HepG2 (cell line): ENCODE data around the gene FAH. TPM values are rescaled to one million over a fixed set of nuclear protein-coding genes. Genes with fewer than 3 reads are reported as not detected.

Source experiments
- ATAC-seq: fragments of 200-7000 bp; cut with Tn5 transposase; 3 replicates; pipeline ENCODE4 v1.9.1; 2020; ENCODE audit warnings: mild to moderate bottlenecking, moderate library complexity
- BruUV-seq: library from RNA; stranded (reverse); fragments of 400-500 nt; replicated peaks from 2 replicates; lab custom pipeline; 2021; lab: Mats Ljungman, UMichigan
- CTCF ChIA-PET: fragments of 300-600 bp; formaldehyde crosslinking; extraction: SDS; loops from one replicate; lab custom pipeline; 2021; ENCODE audit warnings: low total read pairs, inconsistent platforms, low intra/inter-chr PET ratio; lab: Yijun Ruan, JAX
- POLR2A ChIA-PET: fragments of 350-600 bp; sonication (Branson Sonifier 250); formaldehyde crosslinking; loops from one replicate; lab custom pipeline; 2020; ENCODE audit warnings: antibody characterized with exemption, inconsistent platforms; lab: Yijun Ruan, JAX
- DNase-seq: peaks from one replicate; pipeline ENCODE4 v3.0.0-alpha.2; 2015; ENCODE audit warnings: low spot score
- FAIRE-seq: peaks from 3 replicates; lab custom pipeline; 2011; peaks lifted over from hg19 to GRCh38; lab: Jason Lieb, UNC
- H2AFZ ChIP-seq: one replicate; pipeline ENCODE4 v1.6.1; 2011; ENCODE audit warnings: low read length, inconsistent platforms
- H3K27ac ChIP-seq: fragments of 300-600 bp; 3 replicates; pipeline ENCODE4 v1.8.0; 2011; ENCODE audit warnings: mixed run types, mild to moderate bottlenecking, mixed read lengths, low read length, inconsistent platforms; ENCODE audit not compliant: insufficient read depth; ENCODE audit errors: extremely low read length
- H3K27me3 ChIP-seq, 2 experiments: fragments of 200-600 bp in 1 of 2; 2 replicates in 1 of 2; 3 replicates in 1 of 2; pipeline versions ENCODE4 v1.6.0 to v1.8.0; 2011; ENCODE audit warnings: low read length in 2 of 2, mild to moderate bottlenecking in 2 of 2, moderate library complexity in 2 of 2, inconsistent platforms in 1 of 2; ENCODE audit not compliant: insufficient read depth in 2 of 2, control insufficient read depth in 1 of 2
- H3K36me3 ChIP-seq, 2 experiments: fragments of 200-600 bp in 1 of 2; replicated peaks in 1 of 2; 2 replicates in 1 of 2; 3 replicates in 1 of 2; pipeline versions ENCODE4 v1.5.1 to v1.8.0; 2011; ENCODE audit warnings: low read length in 2 of 2, inconsistent platforms in 1 of 2; ENCODE audit not compliant: insufficient read depth in 2 of 2, control insufficient read depth in 1 of 2
- H3K4me1 ChIP-seq: 2 replicates; pipeline ENCODE4 v1.5.1; 2012; ENCODE audit warnings: low read length, inconsistent platforms; ENCODE audit not compliant: insufficient read depth
- H3K4me2 ChIP-seq: 2 replicates; pipeline ENCODE4 v1.6.0; 2011; ENCODE audit warnings: low read depth, low read length, inconsistent platforms
- H3K4me3 ChIP-seq, 3 experiments: fragments of 200-600 bp in 1 of 3; sonication (generic), shearing (Covaris generic) in 1 of 3; replicated peaks in 1 of 3; 2 replicates each; pipeline ENCODE4 v1.5.1; 2011 to 2016; ENCODE audit warnings: low read length in 3 of 3, inconsistent platforms in 2 of 3, low read depth in 2 of 3, mild to moderate bottlenecking in 2 of 3, control low read depth in 1 of 3, mixed read lengths in 1 of 3; ENCODE audit not compliant: insufficient read depth in 1 of 3
- H3K79me2 ChIP-seq: one replicate; pipeline ENCODE4 v1.6.1; 2011; ENCODE audit warnings: low read length, inconsistent platforms; ENCODE audit not compliant: insufficient read depth
- H3K9ac ChIP-seq: 2 replicates; pipeline ENCODE4 v1.6.0; 2011; ENCODE audit warnings: mild to moderate bottlenecking, low read depth, low read length, inconsistent platforms; ENCODE audit not compliant: insufficient read depth
- H3K9me3 ChIP-seq: 2 replicates; pipeline ENCODE4 v1.5.1; 2012; ENCODE audit warnings: mild to moderate bottlenecking, low read length
- H4K20me1 ChIP-seq: 2 replicates; pipeline ENCODE4 v1.6.0; 2011; ENCODE audit warnings: inconsistent platforms, mild to moderate bottlenecking, low read length, moderate library complexity; ENCODE audit not compliant: insufficient read depth
- CBX1 ChIP-seq: IDR thresholded peaks from one replicate; pipeline ENCODE4 v1.6.1; 2016; ENCODE audit warnings: antibody characterized with exemption, low read depth
- GTF2F1 ChIP-seq: fragments of 150-350 bp; IDR thresholded peaks from 2 replicates; pipeline ENCODE4 v1.6.1; 2014; ENCODE audit warnings: low read length
- GTF3A ChIP-seq: sonication (generic); formaldehyde crosslinking; conservative IDR thresholded peaks from 2 replicates; pipeline ENCODE4 v1.4.0; 2020; ENCODE audit warnings: mild to moderate bottlenecking, missing genetic modification reagents
- HNF1B ChIP-seq: sonication (generic); formaldehyde crosslinking; IDR thresholded peaks from 2 replicates; pipeline ENCODE4 v1.5.1; 2020; ENCODE audit warnings: mild to moderate bottlenecking, moderate library complexity, missing genetic modification reagents
- MIER2 ChIP-seq: IDR thresholded peaks from 2 replicates; pipeline ENCODE4 v1.6.1; 2016; ENCODE audit warnings: missing biosample characterization, missing genetic modification reagents
- MTA1 ChIP-seq: sonication (generic); formaldehyde crosslinking; IDR thresholded peaks from 2 replicates; pipeline ENCODE4 v1.4.0; 2020; ENCODE audit warnings: missing genetic modification reagents, mild to moderate bottlenecking, borderline replicate concordance
- NONO ChIP-seq, 2 experiments: fragments of 450-650 bp in 1 of 2; sonication (generic) in 1 of 2; formaldehyde crosslinking in 1 of 2; IDR thresholded peaks in 1 of 2; conservative IDR thresholded peaks in 1 of 2; 2 replicates each; pipeline versions ENCODE4 v1.6.1 to v1.8.0; 2017 to 2022; ENCODE audit warnings: mild to moderate bottlenecking in 1 of 2, missing genetic modification reagents in 1 of 2, moderate library complexity in 1 of 2
- POLR2AphosphoS2 ChIP-seq: IDR thresholded peaks from 2 replicates; pipeline ENCODE4 v1.6.1; 2011; ENCODE audit warnings: low read depth, low read length, improper control_type of control experiment
- SAFB2 ChIP-seq: sonication (generic); formaldehyde crosslinking; IDR thresholded peaks from 2 replicates; pipeline ENCODE4 v1.5.1; 2020; ENCODE audit warnings: missing genetic modification reagents, low read depth, mild to moderate bottlenecking, borderline replicate concordance
- TRIM22 ChIP-seq: fragments of 450-650 bp; IDR thresholded peaks from 2 replicates; pipeline ENCODE4 v1.6.1; 2017
- YEATS4 ChIP-seq: sonication (generic); formaldehyde crosslinking; IDR thresholded peaks from 2 replicates; pipeline ENCODE4 v1.4.0; 2020; ENCODE audit warnings: missing genetic modification reagents, borderline replicate concordance
- ZFYVE20 ChIP-seq: sonication (generic); formaldehyde crosslinking; IDR thresholded peaks from 2 replicates; pipeline ENCODE4 v1.8.0; 2023; ENCODE audit warnings: low read depth, mild to moderate bottlenecking, moderate library complexity, missing genetic modification reagents, borderline replicate concordance
- ZMAT3 ChIP-seq: sonication (generic); formaldehyde crosslinking; conservative IDR thresholded peaks from 2 replicates; pipeline ENCODE4 v1.7.0; 2021; ENCODE audit warnings: missing genetic modification reagents
- ZNF275 ChIP-seq: sonication (generic); formaldehyde crosslinking; IDR thresholded peaks from 2 replicates; pipeline ENCODE4 v1.8.0; 2022; ENCODE audit warnings: missing genetic modification reagents, mild to moderate bottlenecking, inconsistent platforms, borderline replicate concordance
- ZNF549 ChIP-seq: sonication (generic); formaldehyde crosslinking; IDR thresholded peaks from 2 replicates; pipeline ENCODE4 v1.5.0; 2020; ENCODE audit warnings: missing genetic modification reagents
- ZNF761 ChIP-seq: sonication (generic); formaldehyde crosslinking; conservative IDR thresholded peaks from 2 replicates; pipeline ENCODE4 v1.4.0; 2020; ENCODE audit warnings: mild to moderate bottlenecking, missing genetic modification reagents
- ZNF792 ChIP-seq: IDR thresholded peaks from 2 replicates; pipeline ENCODE4 v1.6.1; 2016
- ZNF800 ChIP-seq: sonication (generic); formaldehyde crosslinking; IDR thresholded peaks from 2 replicates; pipeline ENCODE4 v1.4.0; 2020; ENCODE audit warnings: missing genetic modification reagents
- ZNF816 ChIP-seq: sonication (generic); formaldehyde crosslinking; IDR thresholded peaks from 2 replicates; pipeline ENCODE4 v1.8.0; 2022; ENCODE audit warnings: missing genetic modification reagents, mild to moderate bottlenecking, borderline replicate concordance
- WGBS: methylation state at CpG from one replicate; pipeline ENCODE4 v1.1.6; 2017; ENCODE audit warnings: low lambda C conversion rate; 5-methylcytosine and 5-hydroxymethylcytosine counted together
- in situ Hi-C: cut with HindIII; loops from 2 replicates; pipeline ENCODE4 v1.10.0; 2017; ENCODE audit warnings: low pct_unique_long_range_greater_than_20kb; ENCODE audit not compliant: extremely low pct_ligation_motif_present
- intact Hi-C: fragments of 100-400 bp; cut with micrococcal nuclease; formaldehyde crosslinking; loops from one replicate; pipeline ENCODE4 v1.10.0; 2022; ENCODE audit not compliant: unreplicated experiment
- polyA plus RNA-seq, 8 experiments: library from polyadenylated mRNA; depleted of rRNA in 3 of 8; stranded (reverse) in 7 of 8; unstranded in 1 of 8; fragments of >200 nt; fragmentation: Illumina TruSeq in 4 of 8; extraction: Trizol in 4 of 8; gene quantifications; 2 replicates each; pipeline versions ENCODE4 v1.2.1 to v1.2.3, GENCODE V29; 2011 to 2016; ENCODE audit warnings: low read depth in 4 of 8, missing spikeins in 1 of 8, mixed read lengths in 1 of 8; ENCODE audit not compliant: insufficient read depth in 1 of 8
- total RNA-seq, 5 experiments: library from RNA; depleted of rRNA; stranded (reverse); fragments of >200 nt; fragmentation: Illumina TruSeq; extraction: Trizol; gene quantifications; 2 replicates each; pipeline ENCODE4 v1.2.3, GENCODE V29; 2016; ENCODE audit warnings: low read depth in 1 of 5

FAH gene
- total and polyA plus RNA-seq, 2 of the 13 experiments (the other 11 are each of a cell fraction or from before 2014, with no cell fraction given), result 36.6 to 75.0 TPM

- TF ChIP-seq NONO (IDR thresholded peaks at IDR 0.05), result no peak
- no peak for TF ChIP-seq NONO (CRISPR knock-in tag; conservative IDR thresholded peaks at IDR 0.05)
- TF ChIP-seq SAFB2 (CRISPR knock-in tag), result no peak
- no peak for TF ChIP-seq TRIM22
- no peak for TF ChIP-seq GTF2F1
Measured at GRCh38 chr15:80105595-80105994, 47.2 kb upstream of the FAH start (continued).

- Histone ChIP-seq H3K4me3 (no peak overlapping the region), H3K9me3 (no peaks in the 10 kb centered on the region), H3K4me2 (no peak overlapping the region), H3K79me2 (peaks cover 32% of the 10 kb centered on the region), H3K36me3 (peaks cover 0 to 6% of the 10 kb centered on the region in 2 experiments; a peak in 1 of 5 replicates), H3K27ac (no peak overlapping the region), H4K20me1 (no peaks in the 10 kb centered on the region), H3K27me3 (no peaks in the 10 kb centered on the region), H2AFZ (no peak overlapping the region), H3K9ac (no peak overlapping the region), H3K4me1 (no peaks in the 10 kb centered on the region)
- CTCF ChIA-PET, result no interaction called here
- POLR2A ChIA-PET, result no interaction called here
- intact Hi-C loops, result no loop called here
- in situ Hi-C loops, result no loop called here
- WGBS, result 98% methylated on average over 4 of the region's 4 CpGs
- FAIRE-seq (no peak), ATAC-seq (no peak), DNase-seq (no peak)
- BruUV-seq, result no TSS peak
- TF ChIP-seq ZNF800 (CRISPR knock-in tag) (no peak), HNF1B (CRISPR knock-in tag) (no peak), ZNF792 (CRISPR knock-in tag) (no peak), NONO (IDR thresholded peaks at IDR 0.05) (no peak), NONO (CRISPR knock-in tag; conservative IDR thresholded peaks at IDR 0.05) (no peak), ZMAT3 (no peak), ZNF275 (CRISPR knock-in tag) (no peak), ZFYVE20 (CRISPR knock-in tag) (no peak), MTA1 (no peak), ZNF761 (CRISPR knock-in tag) (no peak), GTF3A (no peak), YEATS4 (CRISPR knock-in tag) (no peak), ZNF816 (no peak), ZNF549 (CRISPR knock-in tag) (no peak), CBX1 (no peak), MIER2 (CRISPR knock-in tag) (no peak), POLR2AphosphoS2 (no peak)
Measured at GRCh38 chr15:80106051-80106450, 46.7 kb upstream of the FAH start.
